HepG2 (cell line): ENCODE data around the gene OR2V2. TPM values are rescaled to one million over a fixed set of nuclear protein-coding genes. Genes with fewer than 3 reads are reported as not detected.

Experiments used
- ATAC-seq: fragments of 200-7000 bp; cut with Tn5 transposase; 3 replicates; pipeline ENCODE4 v1.9.1; 2020; ENCODE audit warnings: mild to moderate bottlenecking, moderate library complexity
- BruUV-seq: library from RNA; stranded (reverse); fragments of 400-500 nt; replicated peaks from 2 replicates; lab custom pipeline; 2021; lab: Mats Ljungman, UMichigan
- CTCF ChIA-PET: fragments of 300-600 bp; formaldehyde crosslinking; extraction: SDS; loops from one replicate; lab custom pipeline; 2021; ENCODE audit warnings: low total read pairs, inconsistent platforms, low intra/inter-chr PET ratio; lab: Yijun Ruan, JAX
- POLR2A ChIA-PET: fragments of 350-600 bp; sonication (Branson Sonifier 250); formaldehyde crosslinking; loops from one replicate; lab custom pipeline; 2020; ENCODE audit warnings: antibody characterized with exemption, inconsistent platforms; lab: Yijun Ruan, JAX
- DNase-seq: peaks from one replicate; pipeline ENCODE4 v3.0.0-alpha.2; 2015; ENCODE audit warnings: low spot score
- FAIRE-seq: peaks from 3 replicates; lab custom pipeline; 2011; peaks lifted over from hg19 to GRCh38; lab: Jason Lieb, UNC
- H2AFZ ChIP-seq: one replicate; pipeline ENCODE4 v1.6.1; 2011; ENCODE audit warnings: low read length, inconsistent platforms
- H3K27ac ChIP-seq: fragments of 300-600 bp; 3 replicates; pipeline ENCODE4 v1.8.0; 2011; ENCODE audit warnings: mixed run types, mild to moderate bottlenecking, mixed read lengths, low read length, inconsistent platforms; ENCODE audit not compliant: insufficient read depth; ENCODE audit errors: extremely low read length
- H3K27me3 ChIP-seq, 2 experiments: fragments of 200-600 bp in 1 of 2; 2 replicates in 1 of 2; 3 replicates in 1 of 2; pipeline versions ENCODE4 v1.6.0 to v1.8.0; 2011; ENCODE audit warnings: low read length in 2 of 2, mild to moderate bottlenecking in 2 of 2, moderate library complexity in 2 of 2, inconsistent platforms in 1 of 2; ENCODE audit not compliant: insufficient read depth in 2 of 2, control insufficient read depth in 1 of 2
- H3K36me3 ChIP-seq, 2 experiments: fragments of 200-600 bp in 1 of 2; replicated peaks in 1 of 2; 2 replicates in 1 of 2; 3 replicates in 1 of 2; pipeline versions ENCODE4 v1.5.1 to v1.8.0; 2011; ENCODE audit warnings: low read length in 2 of 2, inconsistent platforms in 1 of 2; ENCODE audit not compliant: insufficient read depth in 2 of 2, control insufficient read depth in 1 of 2
- H3K4me1 ChIP-seq: 2 replicates; pipeline ENCODE4 v1.5.1; 2012; ENCODE audit warnings: low read length, inconsistent platforms; ENCODE audit not compliant: insufficient read depth
- H3K4me2 ChIP-seq: 2 replicates; pipeline ENCODE4 v1.6.0; 2011; ENCODE audit warnings: low read depth, low read length, inconsistent platforms
- H3K4me3 ChIP-seq, 3 experiments: fragments of 200-600 bp in 1 of 3; sonication (generic), shearing (Covaris generic) in 1 of 3; replicated peaks in 1 of 3; 2 replicates each; pipeline ENCODE4 v1.5.1; 2011 to 2016; ENCODE audit warnings: low read length in 3 of 3, inconsistent platforms in 2 of 3, low read depth in 2 of 3, mild to moderate bottlenecking in 2 of 3, control low read depth in 1 of 3, mixed read lengths in 1 of 3; ENCODE audit not compliant: insufficient read depth in 1 of 3
- H3K79me2 ChIP-seq: one replicate; pipeline ENCODE4 v1.6.1; 2011; ENCODE audit warnings: low read length, inconsistent platforms; ENCODE audit not compliant: insufficient read depth
- H3K9ac ChIP-seq: 2 replicates; pipeline ENCODE4 v1.6.0; 2011; ENCODE audit warnings: mild to moderate bottlenecking, low read depth, low read length, inconsistent platforms; ENCODE audit not compliant: insufficient read depth
- H3K9me3 ChIP-seq: 2 replicates; pipeline ENCODE4 v1.5.1; 2012; ENCODE audit warnings: mild to moderate bottlenecking, low read length
- H4K20me1 ChIP-seq: 2 replicates; pipeline ENCODE4 v1.6.0; 2011; ENCODE audit warnings: inconsistent platforms, mild to moderate bottlenecking, low read length, moderate library complexity; ENCODE audit not compliant: insufficient read depth
- CBX2 ChIP-seq, 2 experiments: fragments of 200-600 bp in 1 of 2; sonication (generic); formaldehyde crosslinking in 1 of 2; IDR thresholded peaks; 2 replicates each; pipeline versions ENCODE4 v1.7.0 to v1.8.1; 2018 to 2022; ENCODE audit warnings: low read depth in 2 of 2, low read length in 1 of 2, mild to moderate bottlenecking in 1 of 2, missing genetic modification reagents in 1 of 2
- FIP1L1 ChIP-seq: fragments of 200-400 bp; formaldehyde crosslinking; IDR thresholded peaks from 2 replicates; pipeline ENCODE4 v1.6.1; 2018; ENCODE audit warnings: low read depth, mild to moderate bottlenecking, low read length, moderate library complexity, borderline replicate concordance; ENCODE audit not compliant: insufficient read depth
- HDAC6 ChIP-seq: fragments of 200-600 bp; sonication (generic); IDR thresholded peaks from 2 replicates; pipeline ENCODE4 v1.7.0; 2017; ENCODE audit warnings: mild to moderate bottlenecking, antibody characterized with exemption, low read length, low read depth
- KDM2A ChIP-seq: sonication (generic); formaldehyde crosslinking; IDR thresholded peaks from 2 replicates; pipeline ENCODE4 v1.4.0; 2020; ENCODE audit warnings: low read depth, missing genetic modification reagents, borderline replicate concordance
- KLF15 ChIP-seq: sonication (generic); formaldehyde crosslinking; IDR thresholded peaks from 2 replicates; pipeline ENCODE4 v1.8.1; 2023; ENCODE audit warnings: borderline replicate concordance, mild to moderate bottlenecking, inconsistent platforms, missing genetic modification reagents, mixed read lengths
- ONECUT2 ChIP-seq: sonication (generic); formaldehyde crosslinking; IDR thresholded peaks from 2 replicates; pipeline ENCODE4 v1.4.0; 2020; ENCODE audit warnings: missing genetic modification reagents
- RFX3 ChIP-seq: IDR thresholded peaks from 2 replicates; pipeline ENCODE4 v1.6.1; 2016; ENCODE audit warnings: missing biosample characterization, missing genetic modification reagents
- SIN3B ChIP-seq: fragments of 150-350 bp; IDR thresholded peaks from 2 replicates; pipeline ENCODE4 v1.6.1; 2014; ENCODE audit warnings: low read length
- ZNF124 ChIP-seq: sonication (generic); formaldehyde crosslinking; IDR thresholded peaks from 2 replicates; pipeline ENCODE4 v1.4.0; 2020; ENCODE audit warnings: missing genetic modification reagents
- ZNF230 ChIP-seq: sonication (generic); formaldehyde crosslinking; IDR thresholded peaks from 2 replicates; pipeline ENCODE4 v1.4.0; 2020; ENCODE audit warnings: mild to moderate bottlenecking, missing genetic modification reagents
- ZNF235 ChIP-seq: sonication (generic); formaldehyde crosslinking; IDR thresholded peaks from 2 replicates; pipeline ENCODE4 v1.8.1; 2023; ENCODE audit warnings: mild to moderate bottlenecking, missing genetic modification reagents, borderline replicate concordance
- ZNF761 ChIP-seq: sonication (generic); formaldehyde crosslinking; conservative IDR thresholded peaks from 2 replicates; pipeline ENCODE4 v1.4.0; 2020; ENCODE audit warnings: mild to moderate bottlenecking, missing genetic modification reagents
- ZSCAN20 ChIP-seq: sonication (generic); formaldehyde crosslinking; IDR thresholded peaks from 2 replicates; pipeline ENCODE4 v1.4.0; 2020; ENCODE audit warnings: missing genetic modification reagents, mild to moderate bottlenecking, borderline replicate concordance
- ZSCAN21 ChIP-seq: sonication (generic); formaldehyde crosslinking; IDR thresholded peaks from 2 replicates; pipeline ENCODE4 v1.8.0; 2022; ENCODE audit warnings: mild to moderate bottlenecking, missing genetic modification reagents, moderate library complexity, borderline replicate concordance
- ZSCAN25 ChIP-seq: sonication (generic); formaldehyde crosslinking; IDR thresholded peaks from 2 replicates; pipeline ENCODE4 v1.8.0; 2022; ENCODE audit warnings: mild to moderate bottlenecking, missing genetic modification reagents
- WGBS: methylation state at CpG from one replicate; pipeline ENCODE4 v1.1.6; 2017; ENCODE audit warnings: low lambda C conversion rate; 5-methylcytosine and 5-hydroxymethylcytosine counted together
- in situ Hi-C: cut with HindIII; loops from 2 replicates; pipeline ENCODE4 v1.10.0; 2017; ENCODE audit warnings: low pct_unique_long_range_greater_than_20kb; ENCODE audit not compliant: extremely low pct_ligation_motif_present
- intact Hi-C: fragments of 100-400 bp; cut with micrococcal nuclease; formaldehyde crosslinking; loops from one replicate; pipeline ENCODE4 v1.10.0; 2022; ENCODE audit not compliant: unreplicated experiment
- polyA plus RNA-seq, 8 experiments: library from polyadenylated mRNA; depleted of rRNA in 3 of 8; stranded (reverse) in 7 of 8; unstranded in 1 of 8; fragments of >200 nt; fragmentation: Illumina TruSeq in 4 of 8; extraction: Trizol in 4 of 8; gene quantifications; 2 replicates each; pipeline versions ENCODE4 v1.2.1 to v1.2.3, GENCODE V29; 2011 to 2016; ENCODE audit warnings: low read depth in 4 of 8, missing spikeins in 1 of 8, mixed read lengths in 1 of 8; ENCODE audit not compliant: insufficient read depth in 1 of 8
- total RNA-seq, 5 experiments: library from RNA; depleted of rRNA; stranded (reverse); fragments of >200 nt; fragmentation: Illumina TruSeq; extraction: Trizol; gene quantifications; 2 replicates each; pipeline ENCODE4 v1.2.3, GENCODE V29; 2016; ENCODE audit warnings: low read depth in 1 of 5
- TF ChIP-seq, protein P1 (sequence below): sonication (generic); formaldehyde crosslinking; conservative IDR thresholded peaks from 2 replicates; pipeline ENCODE4 v1.8.0; 2022; ENCODE audit warnings: mild to moderate bottlenecking, moderate library complexity, missing genetic modification reagents
- TF ChIP-seq, protein P2 (sequence below): sonication (generic); formaldehyde crosslinking; IDR thresholded peaks from 2 replicates; pipeline ENCODE4 v1.5.1; 2020; ENCODE audit warnings: mild to moderate bottlenecking, missing genetic modification reagents, moderate library complexity

OR2V2 gene
- total and polyA plus RNA-seq, 2 of the 13 experiments (the other 11 are each of a cell fraction or from before 2014, with no cell fraction given): not detected

DNA sequence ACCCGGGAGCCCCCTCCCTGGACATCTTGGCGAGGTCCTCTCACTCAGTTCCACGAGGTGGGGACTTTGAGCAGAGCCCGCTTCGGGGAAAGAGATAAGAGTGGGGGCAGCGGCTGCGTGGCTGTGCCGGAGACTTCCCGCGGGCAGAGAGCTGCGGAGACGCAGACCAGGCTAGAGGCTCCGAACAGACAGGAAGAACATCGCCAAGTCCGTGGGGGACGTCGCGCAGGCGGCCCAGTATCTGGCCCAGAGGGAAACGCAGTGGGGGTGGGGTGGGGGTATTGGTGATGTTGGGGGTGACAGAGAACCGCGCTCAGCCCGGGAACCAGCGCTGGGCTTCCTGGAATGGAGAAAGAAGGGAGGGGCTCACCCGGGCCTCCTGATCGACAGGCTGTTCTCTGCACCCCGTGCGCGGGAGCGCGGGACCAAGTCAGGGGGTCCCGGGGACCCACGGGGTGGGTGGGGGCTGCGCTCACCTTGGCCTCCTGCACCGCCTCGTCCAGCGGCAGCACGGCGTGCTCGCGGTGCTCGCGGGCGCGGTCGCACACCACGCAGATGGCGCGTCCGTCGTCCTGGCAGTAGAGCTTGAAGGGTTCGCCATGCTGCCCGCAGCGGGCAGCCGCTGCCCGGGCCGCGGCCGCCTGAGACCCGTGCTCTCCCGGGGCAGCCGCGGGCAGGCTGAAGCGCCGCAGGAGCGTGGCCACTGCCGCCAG lies 56.9 kb downstream of the OR2V2 start:
- ChIA-PET CTCF (no interaction called here), POLR2A (interaction anchor here (1.2 to 7.4 kb wide), 2 partner anchors 12 to 19 kb away, joined by 3 to 104 read pairs; no protein-coding TSS in a partner anchor)
- intact Hi-C loops (no loop called here), in situ Hi-C loops (no loop called here)
- FAIRE-seq: no peak
- Histone ChIP-seq H3K27ac (no peak overlapping the region), H3K4me2 (peak overlapping the region; percentile 97), H3K4me1 (peaks cover 38% of the 10 kb centered on the region), H4K20me1 (no peaks in the 10 kb centered on the region), H2AFZ (no peak overlapping the region), H3K9me3 (no peaks in the 10 kb centered on the region), H3K79me2 (no peaks in the 10 kb centered on the region), H3K27me3 (peaks cover 4 to 65% of the 10 kb centered on the region in 2 experiments; a peak in 4 of 5 replicates), H3K4me3 (peak overlapping the region; percentile 56 to 82 (median 67)), H3K9ac (no peak overlapping the region), H3K36me3 (no peaks in the 10 kb centered on the region)
- no peak for DNase-seq
- no TSS peak for BruUV-seq
- under 1% methylated on average over 19 of the region's 67 CpGs for WGBS
- peak; percentile 4 for ATAC-seq
- TF ChIP-seq KDM2A (0 out of 2 replicates have a peak, but pooled peaks have one; percentile 11), ZSCAN25 (CRISPR knock-in tag) (0 out of 2 replicates have a peak, but pooled peaks have one; percentile 12), ZSCAN20 (CRISPR knock-in tag) (no peak), ONECUT2 (CRISPR knock-in tag) (no peak), ZNF761 (CRISPR knock-in tag) (no peak), SIN3B (no peak), CBX2 (IDR thresholded peaks at IDR 0.05; ENCODE audit: low read depth, low read length) (no peak), CBX2 (CRISPR knock-in tag; IDR thresholded peaks at IDR 0.05; ENCODE audit: low read depth) (no peak), ZSCAN21 (CRISPR knock-in tag) (no peak), HDAC6 (no peak), FIP1L1 (no peak), RFX3 (no peak), ZNF235 (CRISPR knock-in tag) (no peak), ZNF124 (CRISPR knock-in tag) (no peak), KLF15 (CRISPR knock-in tag) (no peak), ZNF230 (CRISPR knock-in tag) (no peak)
- TF ChIP-seq, protein P1, sequence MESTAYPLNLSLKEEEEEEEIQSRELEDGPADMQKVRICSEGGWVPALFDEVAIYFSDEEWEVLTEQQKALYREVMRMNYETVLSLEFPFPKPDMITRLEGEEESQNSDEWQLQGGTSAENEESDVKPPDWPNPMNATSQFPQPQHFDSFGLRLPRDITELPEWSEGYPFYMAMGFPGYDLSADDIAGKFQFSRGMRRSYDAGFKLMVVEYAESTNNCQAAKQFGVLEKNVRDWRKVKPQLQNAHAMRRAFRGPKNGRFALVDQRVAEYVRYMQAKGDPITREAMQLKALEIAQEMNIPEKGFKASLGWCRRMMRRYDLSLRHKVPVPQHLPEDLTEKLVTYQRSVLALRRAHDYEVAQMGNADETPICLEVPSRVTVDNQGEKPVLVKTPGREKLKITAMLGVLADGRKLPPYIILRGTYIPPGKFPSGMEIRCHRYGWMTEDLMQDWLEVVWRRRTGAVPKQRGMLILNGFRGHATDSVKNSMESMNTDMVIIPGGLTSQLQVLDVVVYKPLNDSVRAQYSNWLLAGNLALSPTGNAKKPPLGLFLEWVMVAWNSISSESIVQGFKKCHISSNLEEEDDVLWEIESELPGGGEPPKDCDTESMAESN (CRISPR knock-in tag): 0 out of 2 replicates have a peak, but pooled peaks have one; percentile 33
- TF ChIP-seq, protein P2, sequence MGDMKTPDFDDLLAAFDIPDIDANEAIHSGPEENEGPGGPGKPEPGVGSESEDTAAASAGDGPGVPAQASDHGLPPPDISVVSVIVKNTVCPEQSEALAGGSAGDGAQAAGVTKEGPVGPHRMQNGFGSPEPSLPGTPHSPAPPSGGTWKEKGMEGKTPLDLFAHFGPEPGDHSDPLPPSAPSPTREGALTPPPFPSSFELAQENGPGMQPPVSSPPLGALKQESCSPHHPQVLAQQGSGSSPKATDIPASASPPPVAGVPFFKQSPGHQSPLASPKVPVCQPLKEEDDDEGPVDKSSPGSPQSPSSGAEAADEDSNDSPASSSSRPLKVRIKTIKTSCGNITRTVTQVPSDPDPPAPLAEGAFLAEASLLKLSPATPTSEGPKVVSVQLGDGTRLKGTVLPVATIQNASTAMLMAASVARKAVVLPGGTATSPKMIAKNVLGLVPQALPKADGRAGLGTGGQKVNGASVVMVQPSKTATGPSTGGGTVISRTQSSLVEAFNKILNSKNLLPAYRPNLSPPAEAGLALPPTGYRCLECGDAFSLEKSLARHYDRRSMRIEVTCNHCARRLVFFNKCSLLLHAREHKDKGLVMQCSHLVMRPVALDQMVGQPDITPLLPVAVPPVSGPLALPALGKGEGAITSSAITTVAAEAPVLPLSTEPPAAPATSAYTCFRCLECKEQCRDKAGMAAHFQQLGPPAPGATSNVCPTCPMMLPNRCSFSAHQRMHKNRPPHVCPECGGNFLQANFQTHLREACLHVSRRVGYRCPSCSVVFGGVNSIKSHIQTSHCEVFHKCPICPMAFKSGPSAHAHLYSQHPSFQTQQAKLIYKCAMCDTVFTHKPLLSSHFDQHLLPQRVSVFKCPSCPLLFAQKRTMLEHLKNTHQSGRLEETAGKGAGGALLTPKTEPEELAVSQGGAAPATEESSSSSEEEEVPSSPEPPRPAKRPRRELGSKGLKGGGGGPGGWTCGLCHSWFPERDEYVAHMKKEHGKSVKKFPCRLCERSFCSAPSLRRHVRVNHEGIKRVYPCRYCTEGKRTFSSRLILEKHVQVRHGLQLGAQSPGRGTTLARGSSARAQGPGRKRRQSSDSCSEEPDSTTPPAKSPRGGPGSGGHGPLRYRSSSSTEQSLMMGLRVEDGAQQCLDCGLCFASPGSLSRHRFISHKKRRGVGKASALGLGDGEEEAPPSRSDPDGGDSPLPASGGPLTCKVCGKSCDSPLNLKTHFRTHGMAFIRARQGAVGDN (CRISPR knock-in tag): peak; percentile 8; the same call in 1 of the 2 replicates
